Fibroblast of lung (primary cell): ENCODE data around the gene NODAL. TPM values are rescaled to one million over a fixed set of nuclear protein-coding genes. Genes with fewer than 3 reads are reported as not detected.

Experiments used
- DNase-seq, 2 donors: peaks; one replicate each; pipeline versions ENCODE4 v3.0.0 to v3.0.0-alpha.2; 2010; ENCODE audit warnings: low read depth in 2 of 2
- H2AFZ ChIP-seq: 2 replicates; pipeline ENCODE4 v1.5.1; 2012; ENCODE audit warnings: low read length, control low read depth, inconsistent platforms
- H3K27ac ChIP-seq: 2 replicates; pipeline ENCODE4 v1.5.1; 2011; ENCODE audit warnings: low read length, control low read depth; ENCODE audit not compliant: insufficient read depth
- H3K27me3 ChIP-seq: 2 replicates; pipeline ENCODE4 v1.5.1; 2011; ENCODE audit warnings: mild to moderate bottlenecking, low read length; ENCODE audit not compliant: control insufficient read depth, insufficient read depth
- H3K36me3 ChIP-seq: 2 replicates; pipeline ENCODE4 v1.5.1; 2011; ENCODE audit warnings: low read length; ENCODE audit not compliant: control insufficient read depth, insufficient read depth
- H3K4me1 ChIP-seq: 2 replicates; pipeline ENCODE4 v1.5.1; 2011; ENCODE audit warnings: low read length; ENCODE audit not compliant: control insufficient read depth, insufficient read depth; ENCODE audit errors: extremely low read depth
- H3K4me2 ChIP-seq: 2 replicates; pipeline ENCODE4 v1.5.1; 2011; ENCODE audit warnings: low read length, control low read depth; ENCODE audit not compliant: insufficient read depth; ENCODE audit errors: extremely low read depth
- H3K4me3 ChIP-seq, 4 experiments: fragments of 200-600 bp in 1 of 4; sonication (generic) in 1 of 4; replicated peaks in 1 of 4; 2 replicates each; pipeline ENCODE4 v1.5.1; 2011 to 2016; ENCODE audit warnings: low read length in 4 of 4, low read depth in 3 of 4, mild to moderate bottlenecking in 3 of 4, control low read depth in 2 of 4, inconsistent platforms in 1 of 4, mixed read lengths in 1 of 4; ENCODE audit not compliant: insufficient read depth in 1 of 4; ENCODE audit errors: control extremely low read depth in 1 of 4
- H3K79me2 ChIP-seq: 2 replicates; pipeline ENCODE4 v1.5.1; 2012; ENCODE audit warnings: mild to moderate bottlenecking, low read length, inconsistent platforms; ENCODE audit not compliant: control insufficient read depth, insufficient read depth
- H3K9ac ChIP-seq: 2 replicates; pipeline ENCODE4 v1.5.1; 2011; ENCODE audit warnings: mild to moderate bottlenecking, low read length, control low read depth; ENCODE audit not compliant: insufficient read depth
- H3K9me3 ChIP-seq: 2 replicates; pipeline ENCODE4 v1.5.1; 2012; ENCODE audit warnings: low read depth, low read length; ENCODE audit not compliant: control insufficient read depth, insufficient read depth
- H4K20me1 ChIP-seq: 2 replicates; pipeline ENCODE4 v1.5.1; 2011; ENCODE audit warnings: low read length; ENCODE audit not compliant: control insufficient read depth, insufficient read depth; ENCODE audit errors: extremely low read depth
- CTCF ChIP-seq, 2 donors: IDR thresholded peaks in 1 of 2; conservative IDR thresholded peaks in 1 of 2; 1 replicate in 1 of 2; 2 replicates in 1 of 2; pipeline ENCODE4 v1.5.1; 2011 to 2012; ENCODE audit warnings: low read length in 2 of 2, control low read depth in 1 of 2, inconsistent platforms in 1 of 2, low read depth in 1 of 2, mild to moderate bottlenecking in 1 of 2
- EZH2 ChIP-seq: IDR thresholded peaks from 2 replicates; pipeline ENCODE4 v1.5.1; 2012; ENCODE audit warnings: low read length, control low read depth, mild to moderate bottlenecking; ENCODE audit errors: missing control alignments
- polyA plus RNA-seq, 2 donors: library from polyadenylated mRNA; depleted of rRNA in 1 of 2; stranded (reverse) in 1 of 2; unstranded in 1 of 2; fragments of >200 nt; gene quantifications; 2 replicates each; pipeline ENCODE4 v1.2.1, GENCODE V29; 2011 to 2012; ENCODE audit warnings: missing spikeins in 1 of 2
- total RNA-seq: library from RNA; depleted of rRNA; stranded (reverse); fragments of >200 nt; gene quantifications from 2 replicates; pipeline ENCODE4 v1.2.1, GENCODE V29; 2014

NODAL gene
- total and polyA plus RNA-seq, 2 donors (not counting 1 experiment from before 2014, with no cell fraction given), result not detected

- no peak overlapping the region for H3K27ac ChIP-seq
- TF ChIP-seq EZH2 (no peak), CTCF (conservative IDR thresholded peaks at IDR 0.05 in 1 of 2, IDR thresholded peaks at IDR 0.05 in 1 of 2; ENCODE audit: low read depth in 1 of 2, low read length in 2 of 2) (no peak)
- H3K79me2 ChIP-seq, result no peaks in the 10 kb centered on the region
- no peak overlapping the region for H2AFZ ChIP-seq
- no peaks in the 10 kb centered on the region for H4K20me1 ChIP-seq
- no peak for DNase-seq
- H3K27me3 ChIP-seq, result peaks cover 6% of the 10 kb centered on the region
- H3K4me1 ChIP-seq, result no peaks in the 10 kb centered on the region
- H3K9ac ChIP-seq, result no peak overlapping the region
- H3K9me3 ChIP-seq, result no peaks in the 10 kb centered on the region
- H3K36me3 ChIP-seq, result no peaks in the 10 kb centered on the region
- H3K4me3 ChIP-seq, result no peak overlapping the region
- H3K4me2 ChIP-seq, result no peak overlapping the region
Observed at GRCh38 chr10:70465278-70465677, 23.8 kb upstream of the NODAL start.

- TF ChIP-seq EZH2 (no peak), CTCF (conservative IDR thresholded peaks at IDR 0.05 in 1 of 2, IDR thresholded peaks at IDR 0.05 in 1 of 2; ENCODE audit: low read depth in 1 of 2, low read length in 2 of 2) (no peak)
- H4K20me1 ChIP-seq, result no peaks in the 10 kb centered on the region
- no peak overlapping the region for H3K27ac ChIP-seq
- no peak overlapping the region for H3K4me2 ChIP-seq
- peak; percentile 22 to 23 for DNase-seq
- no peaks in the 10 kb centered on the region for H3K9me3 ChIP-seq
- no peaks in the 10 kb centered on the region for H3K79me2 ChIP-seq
- H3K4me1 ChIP-seq, result peaks cover 2% of the 10 kb centered on the region
- H3K36me3 ChIP-seq, result no peaks in the 10 kb centered on the region
- H3K9ac ChIP-seq, result no peak overlapping the region
- peaks cover 1% of the 10 kb centered on the region for H3K27me3 ChIP-seq
- no peak overlapping the region for H2AFZ ChIP-seq
- no peak overlapping the region for H3K4me3 ChIP-seq
Observed at GRCh38 chr10:70462349-70462984, 21.0 kb upstream of the NODAL start.

- Histone ChIP-seq H3K79me2 (no peaks in the 10 kb centered on the region), H2AFZ (no peak overlapping the region), H3K4me2 (no peak overlapping the region), H3K9me3 (no peaks in the 10 kb centered on the region), H3K4me3 (no peak overlapping the region), H3K4me1 (peaks cover 2% of the 10 kb centered on the region), H3K36me3 (no peaks in the 10 kb centered on the region), H3K27me3 (no peaks in the 10 kb centered on the region), H3K9ac (no peak overlapping the region), H4K20me1 (no peaks in the 10 kb centered on the region), H3K27ac (no peak overlapping the region)
- TF ChIP-seq CTCF (conservative IDR thresholded peaks at IDR 0.05 in 1 of 2, IDR thresholded peaks at IDR 0.05 in 1 of 2; ENCODE audit: low read depth in 1 of 2, low read length in 2 of 2) (peak; percentile 88 to 92), EZH2 (no peak)
- DNase-seq, result peak; percentile 50 to 61
Observed at GRCh38 chr10:70461397-70462348, 20.2 kb upstream of the NODAL start.
